Measurements from ENCODE around the gene DHRS3. TPM values are rescaled to one million over a fixed set of nuclear protein-coding genes. Genes with fewer than 3 reads are reported as not detected.

The DHRS3 gene
- total RNA-seq, 1 experiment from 2014 or later = 87.0 TPM

- no peaks in the 10 kb centered on the region for H4K20me1 ChIP-seq (ENCODE audit: insufficient read depth)
- H2AFZ ChIP-seq (ENCODE audit: low read depth, low read length, poor library complexity, severe bottlenecking) = no peak overlapping the region
- no peaks in the 10 kb centered on the region for H3K9me2 ChIP-seq (ENCODE audit: insufficient read depth)
- ATAC-seq (no peak), DNase-seq (ENCODE audit: low read depth, low spot score) (no peak)
- peaks cover 5 to 10% of the 10 kb centered on the region in 2 experiments; a peak in 3 of 4 replicates for H3K9me3 ChIP-seq (ENCODE audit: control insufficient read depth in 1 of 2, insufficient read depth in 1 of 2, low read depth in 1 of 2, low read length in 2 of 2)
- no peaks in the 10 kb centered on the region for H3K4me1 ChIP-seq (ENCODE audit: control insufficient read depth in 1 of 2, insufficient read depth in 2 of 2, low read length in 2 of 2)
- H3K9ac ChIP-seq (ENCODE audit: low read length) = no peak overlapping the region
- TF ChIP-seq EZH2 (IDR thresholded peaks at IDR 0.05) (no peak), EGR1 (IDR thresholded peaks at IDR 0.05; ENCODE audit: low read depth) (no peak), ELF1 (IDR thresholded peaks at IDR 0.05; ENCODE audit: borderline replicate concordance, low read depth) (no peak), SRF (IDR thresholded peaks at IDR 0.05; ENCODE audit: low read depth) (no peak), CEBPB (IDR thresholded peaks at IDR 0.05; ENCODE audit: low read depth) (no peak), CBX3 (IDR thresholded peaks at IDR 0.05; ENCODE audit: low read depth) (no peak), SIN3A (IDR thresholded peaks at IDR 0.05; ENCODE audit: low read depth) (no peak), MAX (IDR thresholded peaks at IDR 0.05) (no peak), POLR2A (IDR thresholded peaks at IDR 0.05; ENCODE audit: borderline replicate concordance, extremely low read depth, insufficient read depth, insufficient read length) (no peak), ZBTB33 (IDR thresholded peaks at IDR 0.05; ENCODE audit: extremely low read depth, insufficient replicate concordance, low read length) (no peak), POLR2AphosphoS5 (IDR thresholded peaks at IDR 0.05; ENCODE audit: low read depth, low read length) (no peak), JUND (IDR thresholded peaks at IDR 0.05) (no peak), SP1 (IDR thresholded peaks at IDR 0.05; ENCODE audit: low read depth) (no peak), EZH2phosphoT487 (IDR thresholded peaks at IDR 0.05; ENCODE audit: borderline replicate concordance) (no peak), FOSL1 (IDR thresholded peaks at IDR 0.05; ENCODE audit: low read depth) (no peak), YY1 (IDR thresholded peaks at IDR 0.05; ENCODE audit: extremely low read depth, insufficient replicate concordance, low read depth, low read length) (no peak), REST (IDR thresholded peaks at IDR 0.05; ENCODE audit: low read depth) (no peak), ATF3 (IDR thresholded peaks at IDR 0.05) (no peak), ZNF274 (IDR thresholded peaks at IDR 0.05; ENCODE audit: low read depth, low read length) (no peak), CTCF (IDR thresholded peaks at IDR 0.05 in 2 of 3, conservative IDR thresholded peaks at IDR 0.05 in 1 of 3; ENCODE audit: borderline replicate concordance in 1 of 3, insufficient read depth in 1 of 3, low read depth in 2 of 3, low read length in 2 of 3) (no peak)
- H3K4me2 ChIP-seq (ENCODE audit: low read length) = no peak overlapping the region
- H3K79me2 ChIP-seq (ENCODE audit: insufficient read depth, low read length) = no peaks in the 10 kb centered on the region
- peaks cover 3% of the 10 kb centered on the region; the same call in 1 of the 2 replicates for H3K27me3 ChIP-seq (ENCODE audit: insufficient read depth, low read length)
- intact Hi-C loops (cut with micrococcal nuclease) = no loop called here
- H3K27ac ChIP-seq (ENCODE audit: low read depth, low read length) = no peak overlapping the region
- BruUV-seq (replicated peaks) = no TSS peak
- POLR2A ChIA-PET = no interaction called here
- RAD21 ChIA-PET (ENCODE audit: low non-redundant PET in 1 of 2, low total read pairs in 2 of 2, uncharacterized antibody in 2 of 2, unreplicated experiment in 2 of 2) = no interaction called here
- no peaks in the 10 kb centered on the region for H3K36me3 ChIP-seq (ENCODE audit: control insufficient read depth in 1 of 2, insufficient read depth in 2 of 2, low read length in 2 of 2)
- CTCF ChIA-PET = no interaction called here
- H3K4me3 ChIP-seq (replicated peaks in 1 of 2; ENCODE audit: low read depth in 1 of 2, low read length in 2 of 2) = no peak overlapping the region
Measured at GRCh38 chr1:12666141-12666735, 48.2 kb upstream of the DHRS3 start.

Measured in HCT116 (cell line).